ENCODE measurements around the gene DBT. TPM values are rescaled to one million over a fixed set of nuclear protein-coding genes. Genes with fewer than 3 reads are reported as not detected.

The DBT gene
- total RNA-seq, 1 experiment from 2014 or later = 14.0 TPM

- Histone ChIP-seq H3K4me1 (ENCODE audit: control insufficient read depth in 1 of 2, insufficient read depth in 2 of 2, low read length in 2 of 2) (no peaks in the 10 kb centered on the region), H2AFZ (ENCODE audit: low read depth, low read length, poor library complexity, severe bottlenecking) (no peak overlapping the region), H3K36me3 (ENCODE audit: control insufficient read depth in 1 of 2, insufficient read depth in 2 of 2, low read length in 2 of 2) (peaks cover 20 to 25% of the 10 kb centered on the region in 2 experiments; a peak in 3 of 4 replicates), H3K9me3 (ENCODE audit: control insufficient read depth in 1 of 2, insufficient read depth in 1 of 2, low read depth in 1 of 2, low read length in 2 of 2) (no peaks in the 10 kb centered on the region), H4K20me1 (ENCODE audit: insufficient read depth) (no peaks in the 10 kb centered on the region), H3K79me2 (ENCODE audit: insufficient read depth, low read length) (no peaks in the 10 kb centered on the region), H3K9ac (ENCODE audit: low read length) (no peak overlapping the region), H3K4me2 (ENCODE audit: low read length) (no peak overlapping the region), H3K4me3 (replicated peaks in 1 of 2; ENCODE audit: low read depth in 1 of 2, low read length in 2 of 2) (no peak overlapping the region), H3K9me2 (ENCODE audit: insufficient read depth) (no peaks in the 10 kb centered on the region), H3K27ac (ENCODE audit: low read depth, low read length) (no peak overlapping the region), H3K27me3 (ENCODE audit: insufficient read depth, low read length) (no peaks in the 10 kb centered on the region)
- ATAC-seq (0 out of 2 replicates have a peak, but pooled peaks have one; percentile 47), DNase-seq (ENCODE audit: low read depth, low spot score) (no peak)
- ChIA-PET POLR2A (no interaction called here), RAD21 (ENCODE audit: low non-redundant PET in 1 of 2, low total read pairs in 2 of 2, uncharacterized antibody in 2 of 2, unreplicated experiment in 2 of 2) (no interaction called here), CTCF (no interaction called here)
- intact Hi-C loops (cut with micrococcal nuclease) = no loop called here
- no peak for TF ChIP-seq SP1 (IDR thresholded peaks at IDR 0.05; ENCODE audit: low read depth)
- TF ChIP-seq, protein P1, sequence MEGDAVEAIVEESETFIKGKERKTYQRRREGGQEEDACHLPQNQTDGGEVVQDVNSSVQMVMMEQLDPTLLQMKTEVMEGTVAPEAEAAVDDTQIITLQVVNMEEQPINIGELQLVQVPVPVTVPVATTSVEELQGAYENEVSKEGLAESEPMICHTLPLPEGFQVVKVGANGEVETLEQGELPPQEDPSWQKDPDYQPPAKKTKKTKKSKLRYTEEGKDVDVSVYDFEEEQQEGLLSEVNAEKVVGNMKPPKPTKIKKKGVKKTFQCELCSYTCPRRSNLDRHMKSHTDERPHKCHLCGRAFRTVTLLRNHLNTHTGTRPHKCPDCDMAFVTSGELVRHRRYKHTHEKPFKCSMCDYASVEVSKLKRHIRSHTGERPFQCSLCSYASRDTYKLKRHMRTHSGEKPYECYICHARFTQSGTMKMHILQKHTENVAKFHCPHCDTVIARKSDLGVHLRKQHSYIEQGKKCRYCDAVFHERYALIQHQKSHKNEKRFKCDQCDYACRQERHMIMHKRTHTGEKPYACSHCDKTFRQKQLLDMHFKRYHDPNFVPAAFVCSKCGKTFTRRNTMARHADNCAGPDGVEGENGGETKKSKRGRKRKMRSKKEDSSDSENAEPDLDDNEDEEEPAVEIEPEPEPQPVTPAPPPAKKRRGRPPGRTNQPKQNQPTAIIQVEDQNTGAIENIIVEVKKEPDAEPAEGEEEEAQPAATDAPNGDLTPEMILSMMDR (IDR thresholded peaks at IDR 0.05 in 2 of 3, conservative IDR thresholded peaks at IDR 0.05 in 1 of 3; ENCODE audit: borderline replicate concordance in 1 of 3, insufficient read depth in 1 of 3, low read depth in 2 of 3, low read length in 2 of 3) = peak in 1 of 3 experiments; percentile 23; a peak in 1 of 6 replicates
- TSS peak; percentile 13 for BruUV-seq (replicated peaks)
Measured at GRCh38 chr1:100147875-100148274, 101.8 kb downstream of the DBT start.

DNA sequence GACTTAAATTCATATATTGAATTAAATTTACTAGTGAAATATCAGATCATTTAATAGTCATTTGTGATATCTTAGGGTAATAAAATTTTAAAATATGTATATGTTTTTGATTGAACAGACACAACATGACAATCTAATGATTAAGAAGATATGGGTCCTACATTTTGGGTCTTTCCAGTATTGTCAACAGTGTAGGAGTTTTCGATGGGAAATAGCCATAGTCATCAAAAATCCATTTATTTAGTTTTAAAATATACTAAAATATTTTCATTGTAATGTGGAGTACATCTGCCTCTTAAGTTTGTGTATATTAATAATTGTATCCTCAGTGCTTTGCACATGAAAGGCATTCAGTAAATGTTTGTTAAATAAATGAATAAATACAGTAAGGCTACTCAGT is 102.7 kb downstream of the DBT start:
- BruUV-seq (replicated peaks) = no TSS peak
- intact Hi-C loops (cut with micrococcal nuclease) = no loop called here
- ChIA-PET RAD21 (ENCODE audit: low non-redundant PET in 1 of 2, low total read pairs in 2 of 2, uncharacterized antibody in 2 of 2, unreplicated experiment in 2 of 2) (no interaction called here), POLR2A (no interaction called here), CTCF (no interaction called here)
- TF ChIP-seq POLR2A (IDR thresholded peaks at IDR 0.05; ENCODE audit: borderline replicate concordance, extremely low read depth, insufficient read depth, insufficient read length) (no peak), RAD21 (IDR thresholded peaks at IDR 0.05; ENCODE audit: low read depth) (no peak), POLR2AphosphoS5 (IDR thresholded peaks at IDR 0.05; ENCODE audit: low read depth, low read length) (no peak), FOSL1 (IDR thresholded peaks at IDR 0.05; ENCODE audit: low read depth) (no peak), ZNF274 (IDR thresholded peaks at IDR 0.05; ENCODE audit: low read depth, low read length) (no peak), CEBPB (IDR thresholded peaks at IDR 0.05; ENCODE audit: low read depth) (no peak)
- TF ChIP-seq, protein P2, sequence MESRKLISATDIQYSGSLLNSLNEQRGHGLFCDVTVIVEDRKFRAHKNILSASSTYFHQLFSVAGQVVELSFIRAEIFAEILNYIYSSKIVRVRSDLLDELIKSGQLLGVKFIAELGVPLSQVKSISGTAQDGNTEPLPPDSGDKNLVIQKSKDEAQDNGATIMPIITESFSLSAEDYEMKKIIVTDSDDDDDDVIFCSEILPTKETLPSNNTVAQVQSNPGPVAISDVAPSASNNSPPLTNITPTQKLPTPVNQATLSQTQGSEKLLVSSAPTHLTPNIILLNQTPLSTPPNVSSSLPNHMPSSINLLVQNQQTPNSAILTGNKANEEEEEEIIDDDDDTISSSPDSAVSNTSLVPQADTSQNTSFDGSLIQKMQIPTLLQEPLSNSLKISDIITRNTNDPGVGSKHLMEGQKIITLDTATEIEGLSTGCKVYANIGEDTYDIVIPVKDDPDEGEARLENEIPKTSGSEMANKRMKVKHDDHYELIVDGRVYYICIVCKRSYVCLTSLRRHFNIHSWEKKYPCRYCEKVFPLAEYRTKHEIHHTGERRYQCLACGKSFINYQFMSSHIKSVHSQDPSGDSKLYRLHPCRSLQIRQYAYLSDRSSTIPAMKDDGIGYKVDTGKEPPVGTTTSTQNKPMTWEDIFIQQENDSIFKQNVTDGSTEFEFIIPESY (IDR thresholded peaks at IDR 0.05; ENCODE audit: extremely low read depth, insufficient replicate concordance, low read length) = no peak
- TF ChIP-seq, protein P3, sequence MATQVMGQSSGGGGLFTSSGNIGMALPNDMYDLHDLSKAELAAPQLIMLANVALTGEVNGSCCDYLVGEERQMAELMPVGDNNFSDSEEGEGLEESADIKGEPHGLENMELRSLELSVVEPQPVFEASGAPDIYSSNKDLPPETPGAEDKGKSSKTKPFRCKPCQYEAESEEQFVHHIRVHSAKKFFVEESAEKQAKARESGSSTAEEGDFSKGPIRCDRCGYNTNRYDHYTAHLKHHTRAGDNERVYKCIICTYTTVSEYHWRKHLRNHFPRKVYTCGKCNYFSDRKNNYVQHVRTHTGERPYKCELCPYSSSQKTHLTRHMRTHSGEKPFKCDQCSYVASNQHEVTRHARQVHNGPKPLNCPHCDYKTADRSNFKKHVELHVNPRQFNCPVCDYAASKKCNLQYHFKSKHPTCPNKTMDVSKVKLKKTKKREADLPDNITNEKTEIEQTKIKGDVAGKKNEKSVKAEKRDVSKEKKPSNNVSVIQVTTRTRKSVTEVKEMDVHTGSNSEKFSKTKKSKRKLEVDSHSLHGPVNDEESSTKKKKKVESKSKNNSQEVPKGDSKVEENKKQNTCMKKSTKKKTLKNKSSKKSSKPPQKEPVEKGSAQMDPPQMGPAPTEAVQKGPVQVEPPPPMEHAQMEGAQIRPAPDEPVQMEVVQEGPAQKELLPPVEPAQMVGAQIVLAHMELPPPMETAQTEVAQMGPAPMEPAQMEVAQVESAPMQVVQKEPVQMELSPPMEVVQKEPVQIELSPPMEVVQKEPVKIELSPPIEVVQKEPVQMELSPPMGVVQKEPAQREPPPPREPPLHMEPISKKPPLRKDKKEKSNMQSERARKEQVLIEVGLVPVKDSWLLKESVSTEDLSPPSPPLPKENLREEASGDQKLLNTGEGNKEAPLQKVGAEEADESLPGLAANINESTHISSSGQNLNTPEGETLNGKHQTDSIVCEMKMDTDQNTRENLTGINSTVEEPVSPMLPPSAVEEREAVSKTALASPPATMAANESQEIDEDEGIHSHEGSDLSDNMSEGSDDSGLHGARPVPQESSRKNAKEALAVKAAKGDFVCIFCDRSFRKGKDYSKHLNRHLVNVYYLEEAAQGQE (IDR thresholded peaks at IDR 0.05; ENCODE audit: low read depth) = no peak
- Histone ChIP-seq H3K9me2 (ENCODE audit: insufficient read depth) (no peaks in the 10 kb centered on the region), H4K20me1 (ENCODE audit: insufficient read depth) (no peaks in the 10 kb centered on the region), H3K4me3 (replicated peaks in 1 of 2; ENCODE audit: low read depth in 1 of 2, low read length in 2 of 2) (no peak overlapping the region), H3K9ac (ENCODE audit: low read length) (no peak overlapping the region), H3K27me3 (ENCODE audit: insufficient read depth, low read length) (no peaks in the 10 kb centered on the region), H3K4me2 (ENCODE audit: low read length) (no peak overlapping the region), H3K36me3 (ENCODE audit: control insufficient read depth in 1 of 2, insufficient read depth in 2 of 2, low read length in 2 of 2) (peaks cover 21 to 31% of the 10 kb centered on the region in 2 experiments; a peak in 3 of 4 replicates), H3K9me3 (ENCODE audit: control insufficient read depth in 1 of 2, insufficient read depth in 1 of 2, low read depth in 1 of 2, low read length in 2 of 2) (no peaks in the 10 kb centered on the region), H2AFZ (ENCODE audit: low read depth, low read length, poor library complexity, severe bottlenecking) (no peak overlapping the region), H3K4me1 (ENCODE audit: control insufficient read depth in 1 of 2, insufficient read depth in 2 of 2, low read length in 2 of 2) (no peaks in the 10 kb centered on the region), H3K27ac (ENCODE audit: low read depth, low read length) (no peak overlapping the region), H3K79me2 (ENCODE audit: insufficient read depth, low read length) (no peaks in the 10 kb centered on the region)
- no peak for ATAC-seq
- no peak for DNase-seq (ENCODE audit: low read depth, low spot score)

Measured in HCT116 (cell line).